Activated naive CD4-positive, alpha-beta T cell treated with anti-CD3 and anti-CD28 coated beads, Interleukin-2, amount 50 U/mL, for 16 hours (primary cell): ENCODE data around the gene PTCD3.

ENCODE experiments used
- DNase-seq: peaks from one replicate; pipeline ENCODE4 v3.0.0-alpha.2; 2020

The PTCD3 gene

GRCh38 chr2:86105969-86106945 is at the start of gene PTCD3:
PTCD3 (plus strand) TSS chr2:86106235; CDS start chr2:86106248, 13 bp downstream.
- peak; percentile 97 for DNase-seq

GRCh38 chr2:86056590-86057331 is 49.3 kb upstream of the PTCD3 start:
- DNase-seq: no peak

GRCh38 chr2:86062043-86062442 is 44.0 kb upstream of the PTCD3 start:
- DNase-seq: no peak

- no peak for DNase-seq
These were observed 42.0 kb upstream of the PTCD3 start for GRCh38 chr2:86064006-86064405.

- DNase-seq: no peak
These were observed 40.5 kb upstream of the PTCD3 start for GRCh38 chr2:86065512-86065911.

- DNase-seq: no peak
These were observed 39.9 kb upstream of the PTCD3 start for GRCh38 chr2:86066007-86066578.

- no peak for DNase-seq
These were observed 39.1 kb upstream of the PTCD3 start for GRCh38 chr2:86066915-86067314.

GRCh38 chr2:86068136-86068588 is 37.9 kb upstream of the PTCD3 start:
- DNase-seq: no peak

- no peak for DNase-seq
These were observed 37.4 kb upstream of the PTCD3 start for GRCh38 chr2:86068648-86069047.

GRCh38 chr2:86069091-86069685 is 36.8 kb upstream of the PTCD3 start:
- no peak for DNase-seq

- DNase-seq: no peak
These were observed 36.2 kb upstream of the PTCD3 start for GRCh38 chr2:86069783-86070339.

GRCh38 chr2:86070868-86071267 is 35.2 kb upstream of the PTCD3 start:
- DNase-seq: no peak

GRCh38 chr2:86072271-86072858 is 33.7 kb upstream of the PTCD3 start:
- DNase-seq: no peak

GRCh38 chr2:86073225-86073624 is 32.8 kb upstream of the PTCD3 start:
- DNase-seq: no peak

GRCh38 chr2:86074256-86074655 is 31.8 kb upstream of the PTCD3 start:
- DNase-seq: no peak

GRCh38 chr2:86074811-86075210 is 31.2 kb upstream of the PTCD3 start:
- DNase-seq: no peak

GRCh38 chr2:86075886-86076285 is 30.1 kb upstream of the PTCD3 start:
- no peak for DNase-seq

- DNase-seq: no peak
These were observed 27.1 kb upstream of the PTCD3 start for GRCh38 chr2:86078774-86079545.

- peak; percentile 74 for DNase-seq
These were observed 25.8 kb upstream of the PTCD3 start for GRCh38 chr2:86079981-86080911.

GRCh38 chr2:86081724-86082123 is 24.3 kb upstream of the PTCD3 start:
- no peak for DNase-seq
